ENCODE data around the gene CYP4F8. TPM values are rescaled to one million over a fixed set of nuclear protein-coding genes. Genes with fewer than 3 reads are reported as not detected.
A peak's percentile ranks its signal among the peaks of the same experiment; 100 is the strongest.
"Not testable (repeated sequence)": the region's sequence is repeated elsewhere in the genome, so short reads cannot be mapped to it uniquely, and the experiment has no call there.

CYP4F8 gene
- total RNA-seq, 1 donor from 2014 or later = 2.0 TPM

- DNase-seq (ENCODE audit: low spot score) = no peak
Observed at GRCh38 chr19:15644066-15644741, 29.2 kb downstream of the CYP4F8 start.

- DNase-seq (ENCODE audit: low spot score) = no peak
Observed at GRCh38 chr19:15644816-15645215, 29.8 kb downstream of the CYP4F8 start.

- no peak for DNase-seq (ENCODE audit: low spot score)
Observed at GRCh38 chr19:15649526-15649925, 34.5 kb downstream of the CYP4F8 start.

GRCh38 chr19:15650123-15650522 lies 35.1 kb downstream of the CYP4F8 start:
- not testable (repeated sequence) for DNase-seq (ENCODE audit: low spot score)

- no peak for DNase-seq (ENCODE audit: low spot score)
Observed at GRCh38 chr19:15651791-15652190, 36.8 kb downstream of the CYP4F8 start.

- no peak for DNase-seq (ENCODE audit: low spot score)
Observed at GRCh38 chr19:15652559-15653278, 37.7 kb downstream of the CYP4F8 start.

GRCh38 chr19:15656467-15656866 lies 41.4 kb downstream of the CYP4F8 start:
- no peak for DNase-seq (ENCODE audit: low spot score)

GRCh38 chr19:15663247-15663646 lies 48.2 kb downstream of the CYP4F8 start:
- DNase-seq (ENCODE audit: low spot score) = no peak

- DNase-seq (ENCODE audit: low spot score) = no peak
Observed at GRCh38 chr19:15666186-15666585, 51.2 kb downstream of the CYP4F8 start.

- DNase-seq (ENCODE audit: low spot score) = peak; percentile 52
Observed at GRCh38 chr19:15666883-15667282, 51.9 kb downstream of the CYP4F8 start.

GRCh38 chr19:15669440-15669839 lies 54.4 kb downstream of the CYP4F8 start:
- no peak for DNase-seq (ENCODE audit: low spot score)

- DNase-seq (ENCODE audit: low spot score) = no peak
Observed at GRCh38 chr19:15669891-15670290, 54.9 kb downstream of the CYP4F8 start.

GRCh38 chr19:15671237-15671821 lies 56.3 kb downstream of the CYP4F8 start:
- no peak for DNase-seq (ENCODE audit: low spot score)

GRCh38 chr19:15671891-15672579 lies 57.0 kb downstream of the CYP4F8 start:
- no peak for DNase-seq (ENCODE audit: low spot score)

- peak; percentile 92 for DNase-seq (ENCODE audit: low spot score)
Observed at GRCh38 chr19:15672580-15673175, 57.7 kb downstream of the CYP4F8 start, which contains the start of gene CYP4F12. CYP4F12 (plus strand) TSS chr19:15673087; CDS start chr19:15673530, 443 bp downstream.

GRCh38 chr19:15673176-15673654 lies 58.2 kb downstream of the CYP4F8 start:
- no peak for DNase-seq (ENCODE audit: low spot score)

- no peak for DNase-seq (ENCODE audit: low spot score)
Observed at GRCh38 chr19:15675560-15675959, 60.5 kb downstream of the CYP4F8 start.

- no peak for DNase-seq (ENCODE audit: low spot score)
Observed at GRCh38 chr19:15679089-15679488, 64.1 kb downstream of the CYP4F8 start.

GRCh38 chr19:15679865-15680264 lies 64.8 kb downstream of the CYP4F8 start:
- not testable (repeated sequence) for DNase-seq (ENCODE audit: low spot score)
